Heart left ventricle (tissue), 13 donors: ENCODE results near the gene FBXO46.

Source experiments
- CTCF ChIP-seq, 12 donors: fragments of 200-600 bp; sonication (generic) in 4 of 12; IDR thresholded peaks; one replicate each; pipeline versions ENCODE4 v1.5.0 to v1.8.0; 2018 to 2022; ENCODE audit warnings: antibody characterized with exemption in 12 of 12, mild to moderate bottlenecking in 5 of 12
- POLR2A ChIP-seq, 2 donors: fragments of 450-650 bp; IDR thresholded peaks; one replicate each; pipeline ENCODE4 v1.6.1; 2017; ENCODE audit warnings: antibody characterized with exemption in 2 of 2, mild to moderate bottlenecking in 2 of 2, moderate library complexity in 2 of 2
- donor health status: ischemic (EF 13 %, LVEDD 7.1; RV severe dilation, severe dysfunction).
- donor health status: DM: no; HTN: yes; CAD: no.
- donor health status: DM: no; HTN: no; CAD: no.
- donor health status: ischemic (EF 25% LVEDD 6.9; RV normal size, moderate dysfunction).
- donor health status: ischemic (EF 25% LVEDD 5.7; RV mildly dilated, moderate dysfunction).
- donor health status: ischemic (EF 35%, LVEDD 5.7; RV mildly dilated, moderate dysfunction).
- donor health status: nonischemic (EF 11% LVEDD 7.7; RV severe dilation, severe dysfunction).
- donor health status: DM: yes; HTN: yes; CAD: no.
- donor health status: PGD.
- donor health status: ischemic (EF 29% LVEDD 5.4; RV normal size, mild dysfunction).
- donor health status: nonischemic (EF 23%, LVEDD 6.1; RV moderate dilation, normal function).

GRCh38 chr19:45746866-45747265, 16.2 kb upstream of the FBXO46 start:
- no peak for TF ChIP-seq POLR2A (IDR thresholded peaks at IDR 0.05)
- no peak for TF ChIP-seq CTCF (IDR thresholded peaks at IDR 0.05)
